SK-N-MC (cell line): ENCODE results near the gene C1RL.

Experiments
- DNase-seq: peaks from one replicate; pipeline ENCODE4 v3.0.0-alpha.2; 2011; ENCODE audit warnings: low read depth, low spot score
- H3K27ac ChIP-seq: fragments of 200-600 bp; sonication (generic); 2 replicates; pipeline ENCODE4 v1.5.1; 2016; ENCODE audit warnings: mixed run types
- H3K36me3 ChIP-seq: fragments of 200-600 bp; sonication (generic); 2 replicates; pipeline ENCODE4 v1.6.1; 2017; ENCODE audit warnings: antibody characterized with exemption, low read length, mixed read lengths; ENCODE audit not compliant: insufficient read depth
- H3K4me3 ChIP-seq: fragments of 200-600 bp; sonication (generic); 2 replicates; pipeline ENCODE4 v1.5.1; 2016
- H3K9ac ChIP-seq: fragments of 200-600 bp; sonication (generic); 2 replicates; pipeline ENCODE4 v1.8.0; 2017; ENCODE audit warnings: mixed run types, mixed read lengths; ENCODE audit not compliant: insufficient read length
- H3K9me3 ChIP-seq: fragments of 200-600 bp; sonication (generic); 2 replicates; pipeline ENCODE4 v1.6.1; 2017; ENCODE audit warnings: low read depth, mild to moderate bottlenecking, antibody characterized with exemption, low read length, moderate library complexity, mixed read lengths
- EZH2 ChIP-seq: fragments of 200-600 bp; sonication (generic); IDR thresholded peaks from one replicate; pipeline ENCODE4 v1.6.1; 2017; ENCODE audit warnings: antibody characterized with exemption
- FOXP2 ChIP-seq: optimal IDR thresholded peaks from 2 replicates; pipeline ENCODE3; 2011; ENCODE audit warnings: mild to moderate bottlenecking, moderate library complexity; ENCODE audit not compliant: insufficient read depth; ENCODE audit errors: extremely low read length, control extremely low read depth
- POLR2AphosphoS5 ChIP-seq: IDR thresholded peaks from 2 replicates; pipeline ENCODE4 v1.6.1; 2012; ENCODE audit warnings: mild to moderate bottlenecking, low read depth, low read length, borderline replicate concordance

Gene C1RL

DNA sequence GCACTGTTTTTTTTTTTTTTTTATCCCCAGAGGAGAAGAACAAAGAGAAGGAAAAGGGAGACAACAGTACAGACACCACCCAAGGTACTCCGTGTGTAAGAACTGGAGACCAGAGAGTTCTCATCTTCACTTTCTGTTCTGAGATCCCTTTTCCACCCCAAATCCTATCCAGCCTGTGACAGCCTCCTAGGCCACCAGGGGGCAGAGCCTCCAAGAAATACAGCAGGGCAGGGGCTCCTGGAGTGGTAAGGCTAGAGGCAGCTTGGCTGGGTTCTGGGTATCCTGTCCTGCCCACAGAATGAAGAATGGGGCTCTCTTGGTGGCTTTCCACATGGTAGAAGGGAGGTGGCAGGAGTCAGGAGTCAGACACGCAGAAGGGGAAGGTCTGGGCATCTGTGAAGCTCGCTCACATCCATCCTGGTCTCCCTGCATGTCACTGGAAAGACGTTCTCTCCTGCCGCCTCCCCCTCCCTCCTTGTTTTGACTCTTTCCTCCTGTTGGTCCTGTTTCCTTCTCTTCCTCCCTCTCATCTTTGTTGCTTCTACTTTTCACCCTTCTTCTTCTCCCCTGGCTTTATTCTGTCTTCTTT, 33.1 kb upstream of the C1RL start:
- Histone ChIP-seq H3K9me3 (no peaks in the 10 kb centered on the region), H3K9ac (no peak overlapping the region), H3K4me3 (no peak overlapping the region), H3K36me3 (no peaks in the 10 kb centered on the region), H3K27ac (no peak overlapping the region)
- no peak for DNase-seq
- TF ChIP-seq POLR2AphosphoS5 = no peak

GRCh38 chr12:7141351-7142005, 32.5 kb upstream of the C1RL start:
- TF ChIP-seq EZH2 (no peak), POLR2AphosphoS5 (no peak), FOXP2 (no peak)
- Histone ChIP-seq H3K9me3 (no peaks in the 10 kb centered on the region), H3K36me3 (no peaks in the 10 kb centered on the region; the same call in 1 of the 2 replicates), H3K27ac (no peak overlapping the region), H3K9ac (no peak overlapping the region), H3K4me3 (no peak overlapping the region)
- DNase-seq = no peak

DNA sequence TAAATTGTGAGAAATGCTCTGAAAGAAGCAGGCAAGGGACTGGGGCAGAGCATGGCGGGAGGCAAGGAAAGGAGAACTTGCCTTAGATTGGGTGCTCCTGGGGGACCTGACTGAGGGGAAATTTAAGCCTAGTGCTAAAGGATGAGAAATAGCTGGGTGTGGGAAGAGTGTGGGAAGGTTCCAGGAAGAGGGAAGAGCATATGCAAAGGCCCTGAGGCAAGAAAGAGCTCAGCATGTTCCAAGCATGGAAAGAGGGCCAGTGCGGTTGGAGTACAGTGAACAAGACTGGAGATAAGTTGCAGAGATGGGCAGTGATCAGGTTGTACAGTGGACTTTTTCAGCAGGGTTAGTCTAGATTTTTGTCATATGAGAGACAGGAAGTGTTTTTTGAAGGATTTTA, 30.2 kb upstream of the C1RL start:
- no peak for TF ChIP-seq FOXP2
- no peak for TF ChIP-seq EZH2
- TF ChIP-seq POLR2AphosphoS5 = no peak
- H3K27ac ChIP-seq = no peak overlapping the region
- no peak overlapping the region for H3K4me3 ChIP-seq
- DNase-seq = no peak
- no peak overlapping the region for H3K9ac ChIP-seq
- H3K9me3 ChIP-seq = no peaks in the 10 kb centered on the region
- H3K36me3 ChIP-seq = no peaks in the 10 kb centered on the region; the same call in 1 of the 2 replicates

DNA sequence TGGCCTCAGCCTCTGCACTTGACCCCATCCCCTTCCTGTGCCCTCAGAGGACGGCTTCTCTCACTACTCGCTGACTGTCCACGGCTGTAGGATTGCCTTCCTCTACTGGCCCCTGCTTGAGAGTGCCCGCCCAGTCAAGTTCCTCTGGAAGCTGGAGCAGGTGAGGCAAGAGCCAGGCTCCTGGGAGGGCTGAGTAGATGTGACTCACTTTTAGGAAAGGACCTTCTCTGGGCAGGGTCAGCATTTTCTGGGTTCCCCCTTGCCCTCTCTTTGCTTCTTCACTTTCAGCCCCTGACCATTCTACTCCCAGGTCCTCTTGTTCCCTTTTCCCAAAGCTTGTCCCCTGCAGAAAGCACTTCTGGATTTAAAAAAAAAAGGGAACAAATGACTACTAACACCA, 28.9 kb upstream of the C1RL start:
- Histone ChIP-seq H3K36me3 (no peaks in the 10 kb centered on the region; the same call in 1 of the 2 replicates), H3K4me3 (no peak overlapping the region), H3K27ac (no peak overlapping the region), H3K9me3 (no peaks in the 10 kb centered on the region), H3K9ac (no peak overlapping the region)
- TF ChIP-seq POLR2AphosphoS5 = no peak
- TF ChIP-seq FOXP2 = no peak
- TF ChIP-seq EZH2 = no peak
- no peak for DNase-seq

GRCh38 chr12:7136676-7137075, 27.7 kb upstream of the C1RL start:
- Histone ChIP-seq H3K27ac (no peak overlapping the region), H3K9ac (no peak overlapping the region), H3K36me3 (no peaks in the 10 kb centered on the region; the same call in 1 of the 2 replicates), H3K4me3 (no peak overlapping the region), H3K9me3 (no peaks in the 10 kb centered on the region)
- TF ChIP-seq EZH2 = no peak
- TF ChIP-seq POLR2AphosphoS5 = no peak
- TF ChIP-seq FOXP2 = no peak
- no peak for DNase-seq

DNA sequence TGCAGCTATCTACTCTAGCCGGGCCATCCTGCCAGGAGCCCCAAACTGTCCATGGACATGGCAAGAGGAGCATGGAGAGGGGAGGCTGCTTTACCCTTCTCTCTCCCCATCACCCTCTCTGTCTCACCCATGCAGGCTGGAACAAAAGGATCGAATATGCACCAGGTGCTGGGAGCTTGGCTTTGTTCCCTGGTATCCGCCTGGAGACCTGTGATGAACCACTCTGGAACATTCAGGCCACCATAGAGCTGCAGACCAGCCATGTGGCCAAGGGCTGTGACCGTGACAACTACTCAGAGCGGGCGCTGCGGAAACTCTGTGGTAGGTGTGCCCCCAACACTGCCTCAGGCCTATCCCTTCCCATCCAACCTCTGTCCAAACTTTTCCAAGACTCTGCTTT, 27.1 kb upstream of the C1RL start:
- no peak overlapping the region for H3K4me3 ChIP-seq
- TF ChIP-seq EZH2 (no peak), POLR2AphosphoS5 (no peak), FOXP2 (no peak)
- H3K27ac ChIP-seq = no peak overlapping the region
- DNase-seq = no peak
- H3K9ac ChIP-seq = no peak overlapping the region
- no peaks in the 10 kb centered on the region; the same call in 1 of the 2 replicates for H3K36me3 ChIP-seq
- H3K9me3 ChIP-seq = no peaks in the 10 kb centered on the region

- no peak overlapping the region for H3K9ac ChIP-seq
- DNase-seq = no peak
These were observed 25.6 kb upstream of the C1RL start for GRCh38 chr12:7134396-7135166.

DNA sequence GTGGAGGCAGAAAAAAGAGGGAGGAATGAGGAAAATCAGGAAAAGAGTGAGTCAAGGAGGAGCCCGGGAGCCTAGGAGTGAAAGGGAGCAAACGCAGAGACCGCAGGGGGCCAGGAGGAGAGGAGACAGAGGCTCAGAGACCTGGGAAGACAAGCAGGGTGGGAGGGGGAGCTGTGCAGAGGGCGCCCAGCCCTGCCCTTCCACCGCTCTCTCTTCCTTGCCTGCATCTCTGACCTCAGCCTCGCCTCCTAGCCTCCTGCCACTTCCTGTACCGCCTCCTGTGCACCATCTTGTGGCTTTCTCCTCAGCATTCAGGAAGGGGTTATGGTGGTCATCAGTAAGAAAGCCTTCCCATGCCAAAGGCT, 22.5 kb upstream of the C1RL start:
- H3K4me3 ChIP-seq = no peak overlapping the region
- H3K9me3 ChIP-seq = no peaks in the 10 kb centered on the region
- TF ChIP-seq FOXP2 = no peak
- no peak for TF ChIP-seq EZH2
- TF ChIP-seq POLR2AphosphoS5 = no peak
- no peaks in the 10 kb centered on the region; the same call in 1 of the 2 replicates for H3K36me3 ChIP-seq
- no peak for DNase-seq
- H3K9ac ChIP-seq = no peak overlapping the region
- no peak overlapping the region for H3K27ac ChIP-seq

More at GRCh38 chr12:7134396-7135166, 25.6 kb upstream of the C1RL start:
- no peaks in the 10 kb centered on the region; the same call in 1 of the 2 replicates for H3K36me3 ChIP-seq
- H3K9me3 ChIP-seq = no peaks in the 10 kb centered on the region
- no peak for TF ChIP-seq FOXP2
- no peak overlapping the region for H3K4me3 ChIP-seq
- H3K27ac ChIP-seq = no peak overlapping the region
